SU-DHL-6 (cell line): ENCODE data around the gene TCF4.

Source experiments
- H2AFZ ChIP-seq: fragments of 200-600 bp; sonication (generic); 2 replicates; pipeline ENCODE4 v1.6.1; 2014; ENCODE audit warnings: low read depth, mild to moderate bottlenecking, moderate library complexity, mixed read lengths, antibody characterized with exemption, low read length; ENCODE audit not compliant: severe bottlenecking
- H3F3A ChIP-seq: fragments of 200-600 bp; shearing (Covaris generic); 2 replicates; pipeline ENCODE4 v1.6.0; 2016; ENCODE audit warnings: antibody characterized with exemption, mild to moderate bottlenecking; ENCODE audit not compliant: insufficient read depth
- H3K27ac ChIP-seq: fragments of 200-600 bp; sonication (generic); 2 replicates; pipeline ENCODE4 v1.5.1; 2016; ENCODE audit warnings: low read depth, mild to moderate bottlenecking, low read length, moderate library complexity, mixed read lengths
- H3K27me3 ChIP-seq: fragments of 200-600 bp; sonication (generic), shearing (Covaris generic); 2 replicates; pipeline ENCODE4 v1.6.0; 2014; ENCODE audit warnings: mild to moderate bottlenecking, low read length
- H3K36me3 ChIP-seq: fragments of 200-600 bp; sonication (generic); 2 replicates; pipeline ENCODE4 v1.6.1; 2014; ENCODE audit warnings: mild to moderate bottlenecking, low read length, mixed read lengths
- H3K4me2 ChIP-seq: fragments of 300-600, 200-600 bp; shearing (Covaris generic), sonication (generic); 2 replicates; pipeline ENCODE4 v1.6.0; 2014; ENCODE audit warnings: low read length, low read depth, mild to moderate bottlenecking; ENCODE audit not compliant: poor library complexity, severe bottlenecking
- H3K4me3 ChIP-seq: fragments of 200-600 bp; sonication (generic); 2 replicates; pipeline ENCODE4 v1.5.1; 2014; ENCODE audit warnings: antibody characterized with exemption, low read length, mild to moderate bottlenecking, mixed read lengths; ENCODE audit not compliant: insufficient read depth, poor library complexity, severe bottlenecking
- H3K79me2 ChIP-seq: fragments of 200-600 bp; sonication (generic); 2 replicates; pipeline ENCODE4 v1.6.1; 2014; ENCODE audit warnings: mild to moderate bottlenecking, low read length, moderate library complexity; ENCODE audit not compliant: insufficient read depth
- H3K9ac ChIP-seq: fragments of 200-600 bp; sonication (generic); 2 replicates; pipeline ENCODE4 v1.7.0; 2014; ENCODE audit warnings: mild to moderate bottlenecking, low read length
- H3K9me2 ChIP-seq: fragments of 200-600 bp; sonication (generic); replicated peaks from 2 replicates; pipeline ENCODE4 v1.6.1; 2014; ENCODE audit warnings: low read length; ENCODE audit not compliant: insufficient read depth
- H3K9me3 ChIP-seq: fragments of 200-600 bp; sonication (generic); 2 replicates; pipeline ENCODE4 v1.6.1; 2014; ENCODE audit warnings: low read length, mixed read lengths; ENCODE audit not compliant: insufficient read depth
- H4K20me1 ChIP-seq: fragments of 200-600 bp; sonication (generic); 2 replicates; pipeline ENCODE4 v1.6.1; 2014; ENCODE audit warnings: low read depth, mild to moderate bottlenecking, antibody characterized with exemption, low read length, moderate library complexity, mixed read lengths
- CTCF ChIP-seq: fragments of 200-600 bp; sonication (generic); IDR thresholded peaks from one replicate; pipeline ENCODE4 v1.5.1; 2017; ENCODE audit warnings: antibody characterized with exemption, mild to moderate bottlenecking, low read length, moderate library complexity; ENCODE audit not compliant: insufficient read depth, poor library complexity, severe bottlenecking
- EZH2phosphoT487 ChIP-seq: fragments of 200-600 bp; sonication (generic), shearing (Covaris generic); conservative IDR thresholded peaks from 2 replicates; pipeline ENCODE4 v1.6.1; 2018; ENCODE audit warnings: mild to moderate bottlenecking, antibody characterized with exemption, low read length, moderate library complexity, mixed read lengths

TCF4 gene

DNA sequence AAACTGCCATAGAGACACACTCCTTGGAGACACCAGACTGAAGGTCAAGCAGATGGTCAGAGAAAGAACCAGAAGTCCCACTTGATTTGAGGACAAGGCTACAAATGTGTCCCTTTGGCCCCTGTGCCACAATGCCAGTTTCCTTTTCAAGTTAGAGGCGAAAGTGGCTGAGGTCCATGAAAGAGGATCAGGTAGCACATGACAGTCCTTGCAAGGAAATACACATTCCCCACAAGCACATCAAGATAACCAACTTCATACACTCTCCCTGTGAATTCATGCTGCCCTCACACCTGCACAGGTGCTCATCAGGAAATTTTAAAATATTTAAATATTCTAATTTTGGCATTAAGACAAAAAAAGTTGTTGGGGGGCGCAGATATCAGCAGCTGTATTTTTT, 218.6 kb downstream of the TCF4 start:
- no peaks in the 10 kb centered on the region for H3K9me2 ChIP-seq
- H3K9ac ChIP-seq, result no peak overlapping the region
- no peak overlapping the region for H3K4me2 ChIP-seq
- no peaks in the 10 kb centered on the region for H3K79me2 ChIP-seq
- H2AFZ ChIP-seq, result no peak overlapping the region
- H3K4me3 ChIP-seq, result no peak overlapping the region
- H3K27me3 ChIP-seq, result no peaks in the 10 kb centered on the region
- TF ChIP-seq EZH2phosphoT487 (no peak), CTCF (no peak)
- H3F3A ChIP-seq, result no peaks in the 10 kb centered on the region
- H3K9me3 ChIP-seq, result no peaks in the 10 kb centered on the region
- H3K27ac ChIP-seq, result no peak overlapping the region
- no peaks in the 10 kb centered on the region for H3K36me3 ChIP-seq
- H4K20me1 ChIP-seq, result no peaks in the 10 kb centered on the region

GRCh38 chr18:55365342-55365741, 222.7 kb downstream of the TCF4 start:
- Histone ChIP-seq H3K36me3 (no peaks in the 10 kb centered on the region), H3K79me2 (no peaks in the 10 kb centered on the region), H3K4me3 (no peak overlapping the region), H3K4me2 (no peak overlapping the region), H3K9me3 (no peaks in the 10 kb centered on the region), H2AFZ (no peak overlapping the region), H3K9ac (no peak overlapping the region), H4K20me1 (no peaks in the 10 kb centered on the region), H3K27me3 (no peaks in the 10 kb centered on the region), H3K27ac (no peak overlapping the region), H3F3A (no peaks in the 10 kb centered on the region), H3K9me2 (no peaks in the 10 kb centered on the region)
- TF ChIP-seq CTCF, result no peak
- no peak for TF ChIP-seq EZH2phosphoT487

GRCh38 chr18:55362303-55362702, 225.7 kb downstream of the TCF4 start:
- TF ChIP-seq EZH2phosphoT487, result no peak
- TF ChIP-seq CTCF, result no peak
- no peaks in the 10 kb centered on the region for H3K79me2 ChIP-seq
- no peak overlapping the region for H3K4me3 ChIP-seq
- H3K4me2 ChIP-seq, result no peak overlapping the region
- H3K9ac ChIP-seq, result no peak overlapping the region
- H3K9me3 ChIP-seq, result no peaks in the 10 kb centered on the region
- H3K36me3 ChIP-seq, result no peaks in the 10 kb centered on the region
- no peak overlapping the region for H2AFZ ChIP-seq
- H3K27me3 ChIP-seq, result no peaks in the 10 kb centered on the region
- no peak overlapping the region for H3K27ac ChIP-seq
- no peaks in the 10 kb centered on the region for H3F3A ChIP-seq
- H4K20me1 ChIP-seq, result no peaks in the 10 kb centered on the region
- no peaks in the 10 kb centered on the region for H3K9me2 ChIP-seq
